Keratinocyte (primary cell): ENCODE results near the gene GSTM5. TPM values are rescaled to one million over a fixed set of nuclear protein-coding genes. Genes with fewer than 3 reads are reported as not detected.

Source experiments
- DNase-seq: peaks from one replicate; pipeline ENCODE4 v3.0.0-alpha.2; 2011; ENCODE audit warnings: low read depth, missing footprints, low spot score
- FAIRE-seq: peaks from 2 replicates; lab custom pipeline; 2011; peaks lifted over from hg19 to GRCh38; lab: Jason Lieb, UNC
- H2AFZ ChIP-seq: 2 replicates; pipeline ENCODE4 v1.6.0; 2012; ENCODE audit warnings: low read length, control low read depth, inconsistent platforms; ENCODE audit not compliant: control insufficient read depth
- H3K27ac ChIP-seq: 2 replicates; pipeline ENCODE4 v1.5.1; 2011; ENCODE audit warnings: low read length; ENCODE audit not compliant: control insufficient read depth, insufficient read depth
- H3K27me3 ChIP-seq: 3 replicates; pipeline ENCODE4 v1.6.0; 2011; ENCODE audit warnings: low read length; ENCODE audit not compliant: control insufficient read depth, insufficient read depth; ENCODE audit errors: extremely low read depth
- H3K36me3 ChIP-seq, 2 experiments: 2 replicates in 1 of 2; 3 replicates in 1 of 2; pipeline ENCODE4 v1.5.1; 2011; ENCODE audit warnings: low read length in 2 of 2, mild to moderate bottlenecking in 1 of 2; ENCODE audit not compliant: control insufficient read depth in 2 of 2, insufficient read depth in 2 of 2; ENCODE audit errors: extremely low read depth in 1 of 2
- H3K4me1 ChIP-seq: 3 replicates; pipeline ENCODE4 v1.5.1; 2011; ENCODE audit warnings: low read length; ENCODE audit not compliant: control insufficient read depth, insufficient read depth; ENCODE audit errors: extremely low read depth
- H3K4me2 ChIP-seq: 3 replicates; pipeline ENCODE4 v1.6.0; 2011; ENCODE audit warnings: low read depth, low read length; ENCODE audit not compliant: control insufficient read depth, insufficient read depth; ENCODE audit errors: extremely low read depth
- H3K4me3 ChIP-seq, 3 experiments: fragments of 200-600 bp in 1 of 3; sonication (generic) in 1 of 3; 2 replicates in 2 of 3; 3 replicates in 1 of 3; pipeline ENCODE4 v1.5.1; 2011 to 2016; ENCODE audit warnings: low read length in 3 of 3, mild to moderate bottlenecking in 3 of 3, control low read depth in 2 of 3, inconsistent platforms in 1 of 3, low read depth in 1 of 3, mixed read lengths in 1 of 3, mixed run types in 1 of 3, moderate library complexity in 1 of 3; ENCODE audit not compliant: control insufficient read depth in 2 of 3, insufficient read depth in 2 of 3; ENCODE audit errors: extremely low read depth in 1 of 3
- H3K79me2 ChIP-seq: 2 replicates; pipeline ENCODE4 v1.6.0; 2012; ENCODE audit warnings: low read length; ENCODE audit not compliant: control insufficient read depth, insufficient read depth
- H3K9ac ChIP-seq: 3 replicates; pipeline ENCODE4 v1.6.0; 2011; ENCODE audit warnings: low read length; ENCODE audit not compliant: control insufficient read depth, insufficient read depth; ENCODE audit errors: extremely low read depth
- H3K9me1 ChIP-seq: 3 replicates; pipeline ENCODE4 v1.6.0; 2011; ENCODE audit warnings: low read length; ENCODE audit not compliant: control insufficient read depth, insufficient read depth; ENCODE audit errors: extremely low read depth
- H3K9me3 ChIP-seq: 2 replicates; pipeline ENCODE4 v1.5.1; 2012; ENCODE audit warnings: low read depth, low read length; ENCODE audit not compliant: control insufficient read depth
- H4K20me1 ChIP-seq: 3 replicates; pipeline ENCODE4 v1.6.0; 2011; ENCODE audit warnings: low read length; ENCODE audit not compliant: control insufficient read depth, insufficient read depth; ENCODE audit errors: extremely low read depth
- CTCF ChIP-seq, 3 experiments: IDR thresholded peaks in 1 of 3; conservative IDR thresholded peaks in 1 of 3; optimal IDR thresholded peaks in 1 of 3; 2 replicates in 2 of 3; 3 replicates in 1 of 3; pipeline versions ENCODE3 to v1.5.1; 2011; ENCODE audit warnings: low read length in 3 of 3, mild to moderate bottlenecking in 3 of 3, moderate library complexity in 2 of 3, control low read depth in 1 of 3, inconsistent platforms in 1 of 3; ENCODE audit not compliant: insufficient read depth in 2 of 3; ENCODE audit errors: extremely low read depth in 1 of 3
- EZH2 ChIP-seq: IDR thresholded peaks from one replicate; pipeline ENCODE4 v1.6.1; 2012; ENCODE audit warnings: inconsistent platforms, mild to moderate bottlenecking, low read length, moderate library complexity
- dilution Hi-C: fragments of 300-500 bp; cut with MboI; formaldehyde crosslinking; loops from one replicate; pipeline ENCODE4 v1.7.0; 2020; ENCODE audit warnings: low sequenced_read_pairs; ENCODE audit not compliant: extremely low pct_ligation_motif_present
- polyA plus RNA-seq, 5 experiments: library from polyadenylated mRNA; depleted of rRNA in 3 of 5; stranded (reverse) in 3 of 5; stranded (forward) in 1 of 5; unstranded in 1 of 5; fragments of >200 nt; gene quantifications; 1 replicate in 1 of 5; 2 replicates in 3 of 5; 3 replicates in 1 of 5; pipeline versions ENCODE4 v1.2.1 to v1.2.3, GENCODE V29; 2011 to 2012; ENCODE audit warnings: missing spikeins in 2 of 5, low read depth in 1 of 5, low replicate concordance in 1 of 5

The GSTM5 gene
- polyA plus RNA-seq, 1 donor (not counting 4 experiments of a cell fraction or from before 2014, with no cell fraction given), result not detected

GRCh38 chr1:109733236-109733870, 21.3 kb downstream of the GSTM5 start:
- Histone ChIP-seq H3K4me2 (no peak overlapping the region), H3K27ac (no peak overlapping the region), H3K9me3 (no peaks in the 10 kb centered on the region), H4K20me1 (no peaks in the 10 kb centered on the region), H3K79me2 (no peaks in the 10 kb centered on the region), H3K9ac (no peak overlapping the region), H3K36me3 (peaks cover 3 to 4% of the 10 kb centered on the region in 2 experiments), H2AFZ (no peak overlapping the region), H3K4me1 (no peaks in the 10 kb centered on the region), H3K27me3 (no peaks in the 10 kb centered on the region), H3K4me3 (no peak overlapping the region), H3K9me1 (no peaks in the 10 kb centered on the region)
- dilution Hi-C loops, result no loop called here
- DNase-seq (no peak), FAIRE-seq (no peak)
- TF ChIP-seq EZH2 (no peak), CTCF (optimal IDR thresholded peaks at IDR 0.05 in 1 of 3, IDR thresholded peaks at IDR 0.05 in 1 of 3, conservative IDR thresholded peaks at IDR 0.05 in 1 of 3; ENCODE audit: extremely low read depth in 1 of 3, insufficient read depth in 2 of 3, low read length in 3 of 3) (no peak)

- FAIRE-seq, result peak; percentile 9
- dilution Hi-C loops, result no loop called here
- no peaks in the 10 kb centered on the region for H3K27me3 ChIP-seq
- peaks cover 5% of the 10 kb centered on the region for H3K4me1 ChIP-seq
- H3K27ac ChIP-seq, result no peak overlapping the region
- H3K79me2 ChIP-seq, result no peaks in the 10 kb centered on the region
- peak overlapping the region; percentile 57 to 84 (median 77) for H3K4me3 ChIP-seq
- H3K9me3 ChIP-seq, result no peaks in the 10 kb centered on the region
- H3K9me1 ChIP-seq, result no peaks in the 10 kb centered on the region
- H3K36me3 ChIP-seq, result peaks cover 3 to 4% of the 10 kb centered on the region in 2 experiments
- H2AFZ ChIP-seq, result peak overlapping the region; percentile 94
- H4K20me1 ChIP-seq, result no peaks in the 10 kb centered on the region
- H3K9ac ChIP-seq, result peak overlapping the region; percentile 67
- TF ChIP-seq EZH2, result no peak
- no peak for TF ChIP-seq CTCF (optimal IDR thresholded peaks at IDR 0.05 in 1 of 3, IDR thresholded peaks at IDR 0.05 in 1 of 3, conservative IDR thresholded peaks at IDR 0.05 in 1 of 3; ENCODE audit: extremely low read depth in 1 of 3, insufficient read depth in 2 of 3, low read length in 3 of 3)
- peak overlapping the region; percentile 83 for H3K4me2 ChIP-seq
- DNase-seq, result no peak
These were observed 27.9 kb downstream of the GSTM5 start for GRCh38 chr1:109739738-109740614.
